ENCODE results near the gene GPR78.
"Not testable (repeated sequence)": the region's sequence is repeated elsewhere in the genome, so short reads cannot be mapped to it uniquely, and the experiment has no call there.

The GPR78 gene

DNA sequence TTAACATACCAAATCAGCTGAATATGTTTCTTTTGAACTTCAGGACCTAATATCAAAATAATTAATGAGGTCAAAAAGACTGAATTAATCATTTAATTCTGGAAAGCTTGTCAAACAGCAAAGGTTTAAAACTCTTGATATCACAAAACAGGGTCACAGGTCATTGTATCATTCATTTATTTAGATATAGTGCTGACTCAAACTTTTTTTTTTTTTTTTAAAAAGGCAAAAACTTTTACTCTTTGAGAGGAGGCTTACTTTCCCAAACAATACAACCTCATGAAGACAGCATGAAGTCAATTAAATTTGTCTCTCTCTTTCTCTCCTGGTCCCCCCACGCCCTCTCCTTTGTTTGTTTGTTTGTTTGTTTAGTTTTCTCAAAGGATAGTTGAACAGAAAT lies 15.6 kb upstream of the GPR78 start:
- no peak for DNase-seq (ENCODE audit: low read depth)

- DNase-seq (ENCODE audit: low read depth), result no peak
These were observed 12.0 kb upstream of the GPR78 start for GRCh38 chr4:8568068-8568668.

- no peak for DNase-seq (ENCODE audit: low read depth)
These were observed 10.0 kb upstream of the GPR78 start for GRCh38 chr4:8570201-8570600.

DNA sequence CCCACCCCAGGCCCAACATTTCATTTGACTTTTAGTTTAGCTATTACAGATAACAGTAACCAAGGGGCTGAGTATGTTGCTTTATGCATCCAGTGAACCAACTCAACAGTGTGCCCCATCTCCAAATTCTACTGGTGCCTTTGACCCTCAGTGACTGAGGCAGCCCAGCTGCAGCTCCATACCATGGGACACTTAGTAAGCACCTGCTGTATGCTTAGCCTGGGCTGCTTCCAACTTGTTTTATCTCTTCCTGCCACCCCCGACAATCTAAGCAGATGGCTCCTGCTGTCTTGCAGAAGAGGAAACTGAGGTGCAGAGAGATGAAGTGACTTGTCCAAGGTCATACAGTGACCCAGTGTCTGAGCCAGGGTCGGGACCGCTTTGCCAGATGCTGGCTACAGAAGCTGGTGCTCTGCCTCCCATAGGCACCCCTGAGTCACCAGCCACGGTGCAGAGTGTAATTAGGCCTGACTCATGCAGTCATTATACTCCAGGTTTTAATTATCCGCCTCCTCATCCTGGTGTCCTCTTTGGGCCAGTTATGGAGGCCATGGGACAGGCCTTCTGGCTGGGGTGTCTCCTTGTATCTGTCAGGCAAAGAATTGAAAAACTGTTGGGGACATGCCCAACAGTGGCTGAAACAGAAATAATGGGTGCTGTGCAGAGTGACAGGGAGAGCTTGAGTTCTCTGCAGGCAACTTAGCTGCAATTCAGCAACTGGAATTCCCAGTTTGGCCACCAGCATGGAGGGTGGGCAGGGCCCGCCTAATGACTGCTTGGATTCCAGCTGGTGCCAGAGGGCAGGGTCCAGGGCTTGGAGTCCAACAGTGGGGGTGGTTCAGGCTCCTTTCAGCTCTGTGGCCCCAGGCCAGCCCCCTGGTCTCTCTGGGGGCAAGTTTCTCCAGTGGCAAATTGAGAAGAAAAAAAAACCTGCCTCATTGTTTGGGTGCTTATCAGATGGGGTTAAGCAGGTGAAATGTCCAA lies 8.2 kb upstream of the GPR78 start:
- no peak for DNase-seq (ENCODE audit: low read depth)

GRCh38 chr4:8573266-8573665 lies 6.9 kb upstream of the GPR78 start:
- DNase-seq (ENCODE audit: low read depth), result no peak

DNA sequence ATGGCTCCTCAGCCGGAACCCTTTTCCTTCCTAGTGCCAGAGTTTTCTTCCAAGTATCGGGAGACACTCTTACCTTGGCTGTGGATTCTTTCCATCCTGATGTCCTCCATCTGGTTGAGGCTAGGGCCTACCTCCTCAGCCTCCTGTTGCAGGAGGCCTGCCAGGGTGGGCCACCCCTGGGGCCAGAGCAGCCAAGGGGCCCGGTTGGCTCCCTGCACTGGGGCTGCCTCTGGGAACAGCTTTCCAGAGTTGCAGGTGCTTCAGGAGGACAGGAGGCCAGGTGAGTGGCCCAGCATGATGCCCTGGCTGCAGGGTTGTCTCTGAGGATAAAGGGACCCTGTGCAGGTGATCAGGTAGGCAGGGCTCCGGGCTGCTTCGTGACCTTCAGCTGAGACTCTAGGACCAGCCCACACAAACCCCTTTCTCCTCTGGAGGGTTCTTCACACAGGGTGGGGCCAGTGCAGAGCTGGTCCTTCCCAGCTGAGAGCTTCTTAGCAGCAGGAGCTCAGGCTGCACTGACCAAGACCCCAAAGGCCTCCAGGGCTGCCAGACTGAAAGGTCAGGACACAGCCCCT lies 5.3 kb upstream of the GPR78 start:
- no peak for DNase-seq (ENCODE audit: low read depth)

DNA sequence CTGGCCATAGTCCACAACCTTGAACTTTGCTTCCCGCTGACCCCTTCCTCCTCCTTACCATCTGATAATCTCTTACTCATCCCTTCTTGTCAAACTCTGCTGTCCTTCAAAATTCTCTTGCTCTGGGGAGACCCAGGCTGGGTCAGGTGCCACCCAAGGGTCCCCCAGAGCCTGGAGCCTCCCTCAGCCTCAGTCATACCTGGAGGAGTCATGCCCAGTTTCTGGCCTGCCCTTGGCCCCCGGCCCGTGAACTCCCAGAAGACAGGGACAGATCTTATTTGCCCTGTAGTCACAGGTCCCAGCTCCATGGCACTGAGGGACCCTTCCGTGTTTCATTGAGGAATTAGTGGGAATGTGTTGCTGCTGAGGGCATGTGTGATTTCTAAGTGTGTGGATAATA lies 4.7 kb upstream of the GPR78 start:
- no peak for DNase-seq (ENCODE audit: low read depth)

DNA sequence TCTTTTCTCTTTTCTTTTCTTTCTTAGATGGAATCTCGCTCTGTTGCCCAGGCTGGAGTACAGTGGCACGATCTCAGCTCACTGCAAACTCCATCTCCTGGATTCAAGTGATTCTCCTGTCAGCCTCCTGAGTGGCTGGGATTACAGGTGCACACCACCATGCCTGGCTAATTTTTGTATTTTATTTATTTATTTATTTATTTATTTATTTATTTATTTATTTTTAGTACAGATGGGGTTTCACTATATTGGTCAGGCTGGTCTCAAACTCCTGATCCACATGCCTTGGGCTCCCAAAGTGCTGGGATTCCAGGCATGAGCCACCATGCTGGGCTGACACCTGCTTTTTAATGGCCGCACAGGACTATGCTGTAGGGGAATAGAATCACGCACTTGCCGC lies 3.6 kb upstream of the GPR78 start:
- not testable (repeated sequence) for DNase-seq (ENCODE audit: low read depth)

- DNase-seq (ENCODE audit: low read depth), result no peak
These were observed 3.1 kb upstream of the GPR78 start for GRCh38 chr4:8577046-8577445.

- DNase-seq (ENCODE audit: low read depth), result no peak
These were observed 2.2 kb upstream of the GPR78 start for GRCh38 chr4:8577972-8578371.

- DNase-seq (ENCODE audit: low read depth), result no peak
These were observed 1.5 kb upstream of the GPR78 start for GRCh38 chr4:8578717-8579116.

GRCh38 chr4:8579526-8580320 lies 469 bp upstream of the GPR78 start:
- DNase-seq (ENCODE audit: low read depth), result no peak

- DNase-seq (ENCODE audit: low read depth), result no peak
These were observed 1.1 kb downstream of the GPR78 start for GRCh38 chr4:8581094-8581861.

DNA sequence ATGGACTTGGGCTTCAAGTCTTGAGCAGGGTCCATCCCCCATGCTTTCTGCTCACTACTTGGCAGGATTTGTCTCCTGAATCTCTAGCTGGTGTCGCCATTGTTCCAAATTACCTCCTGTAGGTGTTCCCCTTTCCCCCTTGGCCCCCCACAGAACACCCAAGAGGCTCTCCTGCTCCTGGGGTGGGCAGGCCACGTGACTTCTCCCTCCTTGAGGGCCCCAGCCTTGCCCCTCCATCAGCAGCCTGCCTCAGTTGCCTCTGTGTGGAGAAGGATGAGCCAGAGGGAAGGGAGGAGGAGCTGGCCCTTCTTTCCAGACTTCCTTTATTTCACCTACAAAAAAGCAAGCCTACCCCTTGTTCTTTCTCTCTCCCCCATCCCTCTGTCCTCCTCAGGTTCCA lies 1.8 kb downstream of the GPR78 start:
- DNase-seq (ENCODE audit: low read depth), result no peak

DNA sequence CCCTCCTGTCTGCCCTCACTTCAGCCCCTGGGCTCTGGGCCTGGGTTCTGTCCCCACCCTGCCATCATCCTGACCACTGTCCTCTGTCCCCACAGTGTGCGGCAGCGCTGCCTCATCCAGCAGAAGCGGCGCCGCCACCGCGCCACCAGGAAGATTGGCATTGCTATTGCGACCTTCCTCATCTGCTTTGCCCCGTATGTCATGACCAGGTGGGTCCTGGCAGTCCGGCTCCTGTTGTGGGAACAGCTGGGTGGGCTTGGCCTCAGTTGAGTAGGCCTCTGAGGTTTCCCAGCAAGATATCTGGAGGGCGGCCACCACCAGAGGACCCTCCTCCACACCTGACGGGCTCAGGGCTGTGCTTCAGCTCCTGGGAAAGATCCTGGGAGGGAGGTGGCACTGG lies 2.2 kb downstream of the GPR78 start:
- no peak for DNase-seq (ENCODE audit: low read depth)

- DNase-seq (ENCODE audit: low read depth), result no peak
These were observed 2.9 kb downstream of the GPR78 start for GRCh38 chr4:8582941-8583654.

- no peak for DNase-seq (ENCODE audit: low read depth)
These were observed 3.4 kb downstream of the GPR78 start for GRCh38 chr4:8583655-8584025.

- no peak for DNase-seq (ENCODE audit: low read depth)
These were observed 5.0 kb downstream of the GPR78 start for GRCh38 chr4:8585186-8585585.

DNA sequence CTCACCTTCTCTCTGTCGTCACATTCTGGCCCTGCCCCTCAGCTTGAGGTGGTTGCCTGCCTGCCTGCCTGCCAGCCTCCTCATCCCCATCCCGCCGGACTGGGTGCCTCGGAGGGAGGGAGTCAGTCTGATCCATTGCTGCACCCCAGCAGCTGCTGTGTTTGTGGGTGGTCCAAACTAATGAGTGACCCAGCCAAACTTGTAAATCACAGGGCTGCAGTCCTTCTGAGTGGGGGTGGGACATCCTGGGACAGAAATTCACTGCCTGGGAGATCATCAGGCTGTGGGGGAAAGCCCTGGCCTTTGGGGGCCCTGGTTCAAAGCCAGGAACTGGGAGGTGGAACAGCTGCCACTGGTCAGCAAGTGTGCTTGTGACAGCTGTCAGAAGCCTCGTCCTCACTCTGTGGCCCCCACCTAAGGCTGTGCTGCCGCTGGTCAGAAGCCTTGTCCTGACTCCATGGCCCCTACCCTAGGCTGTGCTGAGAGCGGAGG lies 5.6 kb downstream of the GPR78 start:
- no peak for DNase-seq (ENCODE audit: low read depth)

- no peak for DNase-seq (ENCODE audit: low read depth)
These were observed 6.1 kb downstream of the GPR78 start for GRCh38 chr4:8586246-8586645.
